ENCODE results near the gene RBFOX2. TPM values are rescaled to one million over a fixed set of nuclear protein-coding genes. Genes with fewer than 3 reads are reported as not detected.

RBFOX2 gene
- total and polyA plus RNA-seq, 10 of the 15 experiments (the other 5 are each of a cell fraction or from before 2014, with no cell fraction given): 0.01 to 2.7 (median 0.17) TPM; not detected in 4

DNA sequence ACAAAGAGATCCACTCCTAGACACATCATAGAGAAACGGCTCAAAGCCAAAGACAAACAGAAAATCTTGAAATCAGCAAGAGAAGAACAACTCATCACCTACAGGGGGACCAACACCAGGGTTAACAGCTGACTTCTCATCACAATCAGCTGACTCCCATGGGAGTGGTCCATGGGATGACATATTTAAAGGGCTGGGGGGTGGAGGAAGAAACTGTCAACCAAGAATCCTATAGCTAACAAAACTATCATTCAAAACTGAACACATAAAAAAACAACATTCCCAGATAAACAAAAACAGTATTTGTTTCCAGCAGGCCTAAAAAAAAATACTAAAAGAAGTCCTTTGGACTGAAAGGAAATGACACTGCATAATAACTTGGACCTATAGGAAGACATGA lies 224.2 kb downstream of the RBFOX2 start:
- TF ChIP-seq SRF (IDR thresholded peaks at IDR 0.05; ENCODE audit: low read depth in 2 of 2, low read length in 2 of 2) (no peak), ZNF217 (IDR thresholded peaks at IDR 0.05) (no peak), RBBP5 (conservative IDR thresholded peaks at IDR 0.05) (no peak), RFX5 (IDR thresholded peaks at IDR 0.05; ENCODE audit: low read depth, low read length) (no peak), KDM1A (IDR thresholded peaks at IDR 0.05; ENCODE audit: borderline replicate concordance) (no peak), MYB (IDR thresholded peaks at IDR 0.05; ENCODE audit: borderline replicate concordance, low read depth, low read length) (no peak), MEF2B (IDR thresholded peaks at IDR 0.05; ENCODE audit: partially characterized antibody, poor library complexity, severe bottlenecking) (no peak), NRF1 (conservative IDR thresholded peaks at IDR 0.05; ENCODE audit: low read depth, low read length) (no peak), NFXL1 (IDR thresholded peaks at IDR 0.05; ENCODE audit: borderline replicate concordance) (no peak), TARDBP (IDR thresholded peaks at IDR 0.05; ENCODE audit: borderline replicate concordance) (no peak), SREBF1 (IDR thresholded peaks at IDR 0.05; ENCODE audit: low read length) (no peak), CBFB (IDR thresholded peaks at IDR 0.05; ENCODE audit: low read depth) (no peak), EGR1 (IDR thresholded peaks at IDR 0.05; ENCODE audit: borderline replicate concordance in 1 of 2, low read depth in 2 of 2, low read length in 2 of 2) (no peak)
- TF ChIP-seq, protein P1, sequence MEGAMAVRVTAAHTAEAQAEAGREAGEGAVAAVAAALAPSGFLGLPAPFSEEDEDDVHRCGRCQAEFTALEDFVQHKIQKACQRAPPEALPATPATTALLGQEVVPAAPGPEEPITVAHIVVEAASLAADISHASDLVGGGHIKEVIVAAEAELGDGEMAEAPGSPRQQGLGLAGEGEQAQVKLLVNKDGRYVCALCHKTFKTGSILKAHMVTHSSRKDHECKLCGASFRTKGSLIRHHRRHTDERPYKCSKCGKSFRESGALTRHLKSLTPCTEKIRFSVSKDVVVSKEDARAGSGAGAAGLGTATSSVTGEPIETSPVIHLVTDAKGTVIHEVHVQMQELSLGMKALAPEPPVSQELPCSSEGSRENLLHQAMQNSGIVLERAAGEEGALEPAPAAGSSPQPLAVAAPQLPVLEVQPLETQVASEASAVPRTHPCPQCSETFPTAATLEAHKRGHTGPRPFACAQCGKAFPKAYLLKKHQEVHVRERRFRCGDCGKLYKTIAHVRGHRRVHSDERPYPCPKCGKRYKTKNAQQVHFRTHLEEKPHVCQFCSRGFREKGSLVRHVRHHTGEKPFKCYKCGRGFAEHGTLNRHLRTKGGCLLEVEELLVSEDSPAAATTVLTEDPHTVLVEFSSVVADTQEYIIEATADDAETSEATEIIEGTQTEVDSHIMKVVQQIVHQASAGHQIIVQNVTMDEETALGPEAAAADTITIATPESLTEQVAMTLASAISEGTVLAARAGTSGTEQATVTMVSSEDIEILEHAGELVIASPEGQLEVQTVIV (IDR thresholded peaks at IDR 0.05; ENCODE audit: borderline replicate concordance, partially characterized antibody): no peak
- TF ChIP-seq, protein P2, sequence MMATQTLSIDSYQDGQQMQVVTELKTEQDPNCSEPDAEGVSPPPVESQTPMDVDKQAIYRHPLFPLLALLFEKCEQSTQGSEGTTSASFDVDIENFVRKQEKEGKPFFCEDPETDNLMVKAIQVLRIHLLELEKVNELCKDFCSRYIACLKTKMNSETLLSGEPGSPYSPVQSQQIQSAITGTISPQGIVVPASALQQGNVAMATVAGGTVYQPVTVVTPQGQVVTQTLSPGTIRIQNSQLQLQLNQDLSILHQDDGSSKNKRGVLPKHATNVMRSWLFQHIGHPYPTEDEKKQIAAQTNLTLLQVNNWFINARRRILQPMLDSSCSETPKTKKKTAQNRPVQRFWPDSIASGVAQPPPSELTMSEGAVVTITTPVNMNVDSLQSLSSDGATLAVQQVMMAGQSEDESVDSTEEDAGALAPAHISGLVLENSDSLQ (IDR thresholded peaks at IDR 0.05): no peak
- ChIA-PET SMC1A (ENCODE audit: uncharacterized antibody, unreplicated experiment) (no interaction called here), RAD21 (ENCODE audit: unreplicated experiment) (no interaction called here), CTCF (no interaction called here), POLR2A (no interaction called here)
- 0% methylated on average over 1 of the region's 1 CpG for WGBS (ENCODE audit: insufficient coverage, insufficient replicate concordance, low lambda C conversion rate, missing lambda C conversion rate)
- DNase-seq (ENCODE audit: low read depth, low spot score) (no peak), ATAC-seq (no peak), FAIRE-seq (no peak)
- Histone ChIP-seq H3K4me1 (ENCODE audit: control insufficient read depth, insufficient read depth, low read length) (no peaks in the 10 kb centered on the region), H3K4me2 (ENCODE audit: control insufficient read depth, insufficient read depth) (no peak overlapping the region), H3K27me3 (replicated peaks in 1 of 2; ENCODE audit: control insufficient read depth in 2 of 2, insufficient read depth in 2 of 2, low read length in 1 of 2) (no peaks in the 10 kb centered on the region), H3K27ac (ENCODE audit: control insufficient read depth, insufficient read depth) (no peak overlapping the region), H3K79me2 (ENCODE audit: control insufficient read depth, insufficient read depth, low read length) (no peaks in the 10 kb centered on the region), H4K20me1 (ENCODE audit: control insufficient read depth, insufficient read depth) (no peaks in the 10 kb centered on the region), H3K4me3 (no peak overlapping the region), H3K9ac (ENCODE audit: control insufficient read depth, insufficient read depth, low read length) (no peak overlapping the region), H3K9me3 (replicated peaks; ENCODE audit: control insufficient read depth, insufficient read depth, low read length) (no peaks in the 10 kb centered on the region), H3K36me3 (ENCODE audit: control insufficient read depth in 2 of 2, insufficient read depth in 2 of 2, low read length in 1 of 2) (no peaks in the 10 kb centered on the region), H2AFZ (ENCODE audit: control insufficient read depth, low read depth, low read length) (no peak overlapping the region)
- in situ Hi-C loops (cut with MboI): no loop called here
- no TSS peak for BruUV-seq (replicated peaks)
- intact Hi-C loops (cut with micrococcal nuclease; ENCODE audit: unreplicated experiment): no loop called here

Data from GM12878 (cell line).